MM.1S (cell line): Measurements from ENCODE around the gene F12.
A peak's percentile ranks its signal among the peaks of the same experiment; 100 is the strongest.

ENCODE experiments used
- DNase-seq: peaks from one replicate; pipeline ENCODE4 v3.0.0-alpha.2; 2015
- H2AFZ ChIP-seq: fragments of 300-600 bp; sonication (generic); 2 replicates; pipeline ENCODE4 v1.6.0; 2016; ENCODE audit warnings: antibody characterized with exemption, low read length
- H3F3A ChIP-seq: fragments of 300-600 bp; sonication (generic); 2 replicates; pipeline ENCODE4 v1.6.1; 2016; ENCODE audit warnings: mild to moderate bottlenecking, antibody characterized with exemption, low read length, moderate library complexity, mixed read lengths; ENCODE audit not compliant: insufficient read depth
- H3K27ac ChIP-seq: fragments of 300-600 bp; sonication (generic); 2 replicates; pipeline ENCODE4 v1.5.1; 2016; ENCODE audit warnings: mild to moderate bottlenecking, low read length
- H3K27me3 ChIP-seq: fragments of 300-600 bp; sonication (generic); replicated peaks from 2 replicates; pipeline ENCODE4 v1.6.0; 2016; ENCODE audit warnings: low read length; ENCODE audit not compliant: insufficient read depth
- H3K36me3 ChIP-seq: fragments of 300-600 bp; sonication (generic); replicated peaks from 2 replicates; pipeline ENCODE4 v1.6.1; 2016; ENCODE audit warnings: mild to moderate bottlenecking, low read length, mixed read lengths; ENCODE audit not compliant: insufficient read depth
- H3K4me1 ChIP-seq: fragments of 300-600 bp; sonication (generic); 2 replicates; pipeline ENCODE4 v1.6.1; 2016; ENCODE audit warnings: low read length, mixed read lengths
- H3K4me2 ChIP-seq: fragments of 300-600 bp; sonication (generic); 2 replicates; pipeline ENCODE4 v1.6.0; 2016; ENCODE audit warnings: low read depth, low read length
- H3K4me3 ChIP-seq: fragments of 300-600 bp; sonication (generic); 2 replicates; pipeline ENCODE4 v1.5.1; 2016; ENCODE audit warnings: low read length, mixed read lengths
- H3K79me2 ChIP-seq: fragments of 300-600 bp; sonication (generic); 2 replicates; pipeline ENCODE4 v1.6.1; 2016; ENCODE audit warnings: mixed run types, low read length, mixed read lengths
- H3K9ac ChIP-seq: fragments of 300-600 bp; sonication (generic); 2 replicates; pipeline ENCODE4 v1.6.1; 2016; ENCODE audit warnings: low read length, mixed read lengths
- H3K9me2 ChIP-seq: fragments of 300-600 bp; sonication (generic); replicated peaks from 2 replicates; pipeline ENCODE4 v1.6.1; 2016; ENCODE audit warnings: mild to moderate bottlenecking, low read length, mixed read lengths; ENCODE audit not compliant: insufficient read depth
- H3K9me3 ChIP-seq: fragments of 300-600 bp; sonication (generic); replicated peaks from 2 replicates; pipeline ENCODE4 v1.6.1; 2016; ENCODE audit warnings: mild to moderate bottlenecking, low read length, mixed read lengths; ENCODE audit not compliant: insufficient read depth
- H4K20me1 ChIP-seq: fragments of 300-600 bp; sonication (generic); 2 replicates; pipeline ENCODE4 v1.6.1; 2016; ENCODE audit warnings: mild to moderate bottlenecking, low read length, moderate library complexity, mixed read lengths; ENCODE audit not compliant: insufficient read depth
- CTCF ChIP-seq: fragments of 300-600 bp; sonication (generic); IDR thresholded peaks from 2 replicates; pipeline ENCODE4 v1.5.1; 2016; ENCODE audit warnings: antibody characterized with exemption, low read length, mixed read lengths
- EZH2 ChIP-seq: fragments of 300-600 bp; sonication (generic); optimal IDR thresholded peaks from 2 replicates; pipeline ENCODE3; 2017; ENCODE audit warnings: low read depth, mild to moderate bottlenecking, antibody characterized with exemption, low read length, mixed read lengths
- EZH2phosphoT487 ChIP-seq: fragments of 300-600 bp; sonication (generic); IDR thresholded peaks from 2 replicates; pipeline ENCODE4 v1.6.1; 2018; ENCODE audit warnings: antibody characterized with exemption, low read length

F12 gene

DNA sequence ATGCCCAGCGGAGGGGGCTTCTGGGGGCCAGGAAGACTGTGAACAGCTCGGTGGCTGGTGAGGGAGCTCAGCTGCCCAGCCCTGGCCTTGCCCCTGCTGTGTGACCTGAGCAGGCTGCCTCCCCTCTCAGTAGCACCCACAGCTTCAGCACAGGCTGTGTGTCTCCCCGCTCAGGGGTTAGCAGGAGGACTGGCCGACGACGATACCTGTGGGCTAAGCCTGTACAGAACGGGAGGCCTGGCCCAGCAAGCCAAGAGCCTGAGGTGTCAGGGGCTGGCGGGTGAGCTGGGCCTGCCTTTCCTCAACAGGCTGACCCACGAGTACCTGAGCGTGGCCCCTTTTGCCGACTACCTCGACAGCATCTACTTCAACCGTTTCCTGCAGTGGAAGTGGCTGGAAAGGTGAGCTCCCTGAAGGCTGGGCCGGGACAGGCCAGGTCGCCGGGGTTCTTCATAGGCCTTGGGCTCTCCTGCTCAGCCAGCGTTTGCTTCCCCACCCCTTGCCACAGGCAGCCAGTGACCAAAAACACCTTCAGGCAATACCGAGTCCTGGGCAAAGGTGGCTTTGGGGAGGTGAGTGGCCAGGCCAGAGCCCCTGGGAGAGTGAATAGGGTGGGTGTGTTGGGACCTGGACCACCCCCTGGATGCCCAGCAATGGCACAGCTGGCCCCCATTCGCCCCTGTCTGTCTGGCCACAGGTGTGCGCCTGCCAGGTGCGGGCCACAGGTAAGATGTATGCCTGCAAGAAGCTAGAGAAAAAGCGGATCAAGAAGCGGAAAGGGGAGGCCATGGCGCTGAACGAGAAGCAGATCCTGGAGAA is 23.7 kb upstream of the F12 start:
- H3F3A ChIP-seq = peaks cover 38% of the 10 kb centered on the region
- H3K9me3 ChIP-seq = no peaks in the 10 kb centered on the region
- H3K9ac ChIP-seq = no peak overlapping the region
- H3K4me2 ChIP-seq = no peak overlapping the region
- no peak overlapping the region for H2AFZ ChIP-seq
- H3K79me2 ChIP-seq = peaks cover 76% of the 10 kb centered on the region
- no peaks in the 10 kb centered on the region for H3K9me2 ChIP-seq
- no peak overlapping the region for H3K4me3 ChIP-seq
- H3K27ac ChIP-seq = peak overlapping the region; percentile 98; the same call in 1 of the 2 replicates
- TF ChIP-seq CTCF = no peak
- no peak for TF ChIP-seq EZH2phosphoT487
- no peak for TF ChIP-seq EZH2
- DNase-seq = no peak
- peaks cover 23% of the 10 kb centered on the region for H3K36me3 ChIP-seq
- H4K20me1 ChIP-seq = no peaks in the 10 kb centered on the region
- peaks cover 44% of the 10 kb centered on the region for H3K4me1 ChIP-seq
- no peaks in the 10 kb centered on the region for H3K27me3 ChIP-seq

DNA sequence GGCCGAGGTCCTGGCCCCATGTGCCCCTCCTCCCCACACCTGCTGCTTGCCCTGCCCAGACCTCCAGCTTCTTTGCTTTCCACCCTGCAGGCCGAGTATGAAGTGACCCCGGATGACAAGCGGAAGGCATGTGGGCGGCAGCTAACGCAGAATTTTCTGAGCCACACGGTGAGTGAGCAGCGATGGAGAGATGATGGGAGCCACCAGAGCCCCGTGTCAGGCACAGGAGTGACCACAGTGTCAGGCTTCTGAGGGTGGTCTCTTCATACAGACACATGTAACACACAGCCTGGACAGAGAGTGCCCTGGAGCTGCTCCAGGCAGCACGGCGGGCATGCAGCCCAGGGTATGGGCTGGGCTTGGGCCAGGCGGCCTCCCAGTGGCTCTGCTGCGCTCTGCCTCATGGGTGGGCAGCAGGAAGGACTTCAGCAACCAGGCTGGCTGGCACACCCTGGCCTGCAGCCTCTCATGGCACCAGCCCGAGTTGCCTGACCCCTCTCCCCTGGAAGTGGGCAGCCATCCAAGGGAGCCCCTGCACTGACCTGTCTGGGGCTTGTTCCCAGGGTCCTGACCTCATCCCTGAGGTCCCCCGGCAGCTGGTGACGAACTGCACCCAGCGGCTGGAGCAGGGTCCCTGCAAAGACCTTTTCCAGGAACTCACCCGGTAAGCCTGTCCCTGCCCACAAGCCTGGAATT is 22.9 kb upstream of the F12 start:
- Histone ChIP-seq H3K36me3 (peaks cover 20% of the 10 kb centered on the region), H3K4me2 (peak overlapping the region; percentile 100), H3K79me2 (peaks cover 79% of the 10 kb centered on the region), H3K4me3 (peak overlapping the region; percentile 39; the same call in 1 of the 2 replicates), H3K27me3 (no peaks in the 10 kb centered on the region), H3F3A (peaks cover 45% of the 10 kb centered on the region), H3K9me2 (no peaks in the 10 kb centered on the region), H2AFZ (no peak overlapping the region), H3K27ac (peak overlapping the region; percentile 98), H3K9ac (peak overlapping the region; percentile 73), H4K20me1 (no peaks in the 10 kb centered on the region), H3K4me1 (peaks cover 49% of the 10 kb centered on the region), H3K9me3 (no peaks in the 10 kb centered on the region)
- TF ChIP-seq CTCF (no peak), EZH2 (no peak), EZH2phosphoT487 (no peak)
- no peak for DNase-seq

DNA sequence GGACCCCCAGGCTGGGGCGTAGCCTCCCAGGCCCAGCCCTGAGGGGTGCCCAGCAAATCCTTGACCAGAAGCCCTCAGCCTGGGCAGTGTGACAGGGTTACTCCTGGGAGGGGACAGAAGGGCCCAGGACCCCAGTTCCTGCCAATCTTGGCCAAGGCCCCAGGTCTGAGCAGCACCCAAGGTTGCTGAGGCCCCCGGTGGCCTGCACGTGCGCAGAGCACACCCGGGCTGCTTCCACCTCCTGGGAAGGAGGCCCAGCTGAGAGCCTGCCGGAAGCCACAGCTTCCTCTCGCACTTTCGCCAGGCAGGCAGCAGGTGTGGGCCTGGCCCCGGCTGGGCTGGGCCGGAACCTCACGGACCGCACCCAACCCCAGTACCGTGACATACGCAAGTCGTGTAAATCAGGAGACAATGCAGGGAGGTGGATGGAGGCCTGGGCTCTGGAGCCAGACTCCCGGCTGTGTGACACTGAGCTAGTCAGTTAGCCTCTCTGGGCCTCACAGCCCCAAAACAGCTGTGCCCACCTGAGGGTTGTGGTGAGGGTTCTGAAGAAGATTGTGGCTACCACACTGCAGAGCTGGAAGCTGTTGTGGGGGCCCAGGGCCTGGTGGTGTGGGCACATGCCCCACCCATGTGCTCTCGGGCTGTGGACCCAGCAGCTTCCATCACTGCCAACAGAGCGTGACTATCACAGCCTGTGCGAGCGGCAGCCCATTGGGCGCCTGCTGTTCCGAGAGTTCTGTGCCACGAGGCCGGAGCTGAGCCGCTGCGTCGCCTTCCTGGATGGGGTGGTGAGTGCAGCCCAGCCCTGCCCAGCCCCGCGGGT is 22.2 kb upstream of the F12 start:
- H3K27ac ChIP-seq = peak overlapping the region; percentile 98
- H3K9ac ChIP-seq = peak overlapping the region; percentile 73
- peaks cover 84% of the 10 kb centered on the region for H3K79me2 ChIP-seq
- no peaks in the 10 kb centered on the region for H4K20me1 ChIP-seq
- H3K27me3 ChIP-seq = no peaks in the 10 kb centered on the region
- peaks cover 20% of the 10 kb centered on the region for H3K36me3 ChIP-seq
- peaks cover 49% of the 10 kb centered on the region for H3K4me1 ChIP-seq
- peak; percentile 94 for DNase-seq
- H3K9me3 ChIP-seq = no peaks in the 10 kb centered on the region
- H3K9me2 ChIP-seq = no peaks in the 10 kb centered on the region
- peaks cover 49% of the 10 kb centered on the region for H3F3A ChIP-seq
- no peak for TF ChIP-seq CTCF
- no peak for TF ChIP-seq EZH2
- no peak for TF ChIP-seq EZH2phosphoT487
- H3K4me3 ChIP-seq = peak overlapping the region; percentile 39; the same call in 1 of the 2 replicates
- no peak overlapping the region for H2AFZ ChIP-seq
- peak overlapping the region; percentile 100 for H3K4me2 ChIP-seq
